ENCODE results near the gene MARCO.
"Not testable (repeated sequence)": the region's sequence is repeated elsewhere in the genome, so short reads cannot be mapped to it uniquely, and the experiment has no call there.

MARCO gene

DNA sequence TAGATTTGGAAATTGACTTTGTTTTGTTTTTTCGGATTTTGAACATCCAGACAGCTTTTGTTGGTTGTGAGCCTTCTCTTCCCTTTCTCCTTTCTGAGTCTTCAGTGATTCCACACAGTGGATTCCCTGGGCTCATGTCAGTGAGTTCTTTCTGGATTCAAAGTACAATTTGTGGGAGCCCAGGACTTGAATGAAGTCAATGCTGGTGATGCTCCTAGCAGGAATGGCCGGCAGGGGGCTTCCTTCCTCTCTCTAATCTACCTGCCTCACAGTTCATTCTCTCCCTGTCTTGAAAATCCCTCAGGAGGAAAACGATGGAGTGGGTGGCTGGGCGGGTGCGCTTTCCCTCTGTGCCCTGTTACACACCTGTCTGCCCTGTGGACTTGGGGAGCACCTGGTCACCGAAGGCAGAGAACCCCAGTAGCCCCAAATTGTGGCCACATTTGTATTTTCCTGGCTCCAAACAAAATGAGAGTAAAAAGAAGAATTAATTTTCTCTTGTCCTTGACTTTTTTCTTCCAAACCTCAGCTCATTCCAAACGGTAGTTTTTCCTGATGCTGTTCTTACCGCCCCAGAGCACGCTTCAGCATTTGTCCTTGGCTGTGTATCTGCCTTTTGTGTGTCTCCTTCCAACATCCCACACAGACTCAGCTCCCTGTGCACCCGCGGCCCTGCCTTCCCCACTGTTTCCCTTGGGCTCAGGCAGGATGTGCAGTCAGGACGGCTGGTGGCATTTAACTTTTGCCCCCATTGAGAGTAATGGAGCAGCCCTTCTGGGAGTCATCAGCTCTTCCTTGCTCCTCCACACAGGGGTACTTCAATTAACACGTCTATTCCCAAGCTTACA lies 86.6 kb downstream of the MARCO start:
- no peaks in the 10 kb centered on the region for H3K9me3 ChIP-seq (ENCODE audit: insufficient read depth, low read length)
- no peak overlapping the region for H3K9ac ChIP-seq (ENCODE audit: low read length)
- no peaks in the 10 kb centered on the region for H3K4me1 ChIP-seq (ENCODE audit: low read length)
- no peak overlapping the region for H3K4me3 ChIP-seq (ENCODE audit: low read length)
- no peaks in the 10 kb centered on the region for H3K79me2 ChIP-seq (ENCODE audit: low read length)
- H3K27ac ChIP-seq (ENCODE audit: low read length), result no peak overlapping the region
- H3K4me2 ChIP-seq (ENCODE audit: low read length), result no peak overlapping the region
- no peak for TF ChIP-seq EZH2phosphoT487 (IDR thresholded peaks at IDR 0.05; ENCODE audit: low read depth)
- TF ChIP-seq, protein P1, sequence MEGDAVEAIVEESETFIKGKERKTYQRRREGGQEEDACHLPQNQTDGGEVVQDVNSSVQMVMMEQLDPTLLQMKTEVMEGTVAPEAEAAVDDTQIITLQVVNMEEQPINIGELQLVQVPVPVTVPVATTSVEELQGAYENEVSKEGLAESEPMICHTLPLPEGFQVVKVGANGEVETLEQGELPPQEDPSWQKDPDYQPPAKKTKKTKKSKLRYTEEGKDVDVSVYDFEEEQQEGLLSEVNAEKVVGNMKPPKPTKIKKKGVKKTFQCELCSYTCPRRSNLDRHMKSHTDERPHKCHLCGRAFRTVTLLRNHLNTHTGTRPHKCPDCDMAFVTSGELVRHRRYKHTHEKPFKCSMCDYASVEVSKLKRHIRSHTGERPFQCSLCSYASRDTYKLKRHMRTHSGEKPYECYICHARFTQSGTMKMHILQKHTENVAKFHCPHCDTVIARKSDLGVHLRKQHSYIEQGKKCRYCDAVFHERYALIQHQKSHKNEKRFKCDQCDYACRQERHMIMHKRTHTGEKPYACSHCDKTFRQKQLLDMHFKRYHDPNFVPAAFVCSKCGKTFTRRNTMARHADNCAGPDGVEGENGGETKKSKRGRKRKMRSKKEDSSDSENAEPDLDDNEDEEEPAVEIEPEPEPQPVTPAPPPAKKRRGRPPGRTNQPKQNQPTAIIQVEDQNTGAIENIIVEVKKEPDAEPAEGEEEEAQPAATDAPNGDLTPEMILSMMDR (IDR thresholded peaks at IDR 0.05; ENCODE audit: low read depth, low read length), result peak; percentile 55
- H3K27me3 ChIP-seq (ENCODE audit: low read depth, low read length), result peaks cover 10% of the 10 kb centered on the region; the same call in 1 of the 2 replicates
- no peaks in the 10 kb centered on the region for H3K36me3 ChIP-seq (replicated peaks; ENCODE audit: low read depth, low read length)
- H2AFZ ChIP-seq (ENCODE audit: low read depth, low read length), result no peak overlapping the region
- H4K20me1 ChIP-seq (ENCODE audit: insufficient read depth, low read length), result no peaks in the 10 kb centered on the region

- Histone ChIP-seq H3K4me1 (ENCODE audit: low read length) (no peaks in the 10 kb centered on the region), H2AFZ (ENCODE audit: low read depth, low read length) (no peak overlapping the region), H3K79me2 (ENCODE audit: low read length) (no peaks in the 10 kb centered on the region), H3K27me3 (ENCODE audit: low read depth, low read length) (0 out of 2 replicates have a peak, but pooled peaks cover 5% of the 10 kb centered on the region), H3K27ac (ENCODE audit: low read length) (no peak overlapping the region), H3K9me3 (ENCODE audit: insufficient read depth, low read length) (no peaks in the 10 kb centered on the region), H3K4me2 (ENCODE audit: low read length) (no peak overlapping the region), H3K4me3 (ENCODE audit: low read length) (no peak overlapping the region), H4K20me1 (ENCODE audit: insufficient read depth, low read length) (no peaks in the 10 kb centered on the region), H3K9ac (ENCODE audit: low read length) (no peak overlapping the region), H3K36me3 (replicated peaks; ENCODE audit: low read depth, low read length) (no peaks in the 10 kb centered on the region)
- TF ChIP-seq, protein P1 (IDR thresholded peaks at IDR 0.05; ENCODE audit: low read depth, low read length), result no peak
- no peak for TF ChIP-seq EZH2phosphoT487 (IDR thresholded peaks at IDR 0.05; ENCODE audit: low read depth)
These were observed 87.3 kb downstream of the MARCO start for GRCh38 chr2:119029297-119029696.

DNA sequence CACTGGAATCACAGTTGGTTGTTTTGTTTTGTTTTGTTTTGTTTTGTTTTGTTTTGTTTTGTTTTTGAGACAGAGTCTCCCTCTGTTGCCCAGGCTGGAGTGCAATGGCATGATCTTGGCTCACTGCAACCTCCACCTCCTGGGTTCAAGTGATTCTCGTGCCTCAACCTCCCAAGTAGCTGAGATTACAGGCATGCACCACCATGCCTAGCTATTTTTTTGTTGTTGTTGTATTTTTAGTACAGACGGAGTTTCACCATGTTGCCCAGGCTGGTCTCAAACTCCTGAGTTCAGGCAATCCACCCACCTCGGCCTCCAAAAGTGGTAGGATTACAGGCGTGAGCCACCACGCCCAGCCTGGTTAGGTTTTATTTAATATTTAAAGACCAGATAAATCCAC lies 95.9 kb downstream of the MARCO start:
- not testable (repeated sequence) for H3K4me2 ChIP-seq (ENCODE audit: low read length); H2AFZ ChIP-seq (ENCODE audit: low read depth, low read length); H3K9me3 ChIP-seq (ENCODE audit: insufficient read depth, low read length); H3K9ac ChIP-seq (ENCODE audit: low read length); H3K79me2 ChIP-seq (ENCODE audit: low read length); H3K27ac ChIP-seq (ENCODE audit: low read length); H3K4me3 ChIP-seq (ENCODE audit: low read length); H4K20me1 ChIP-seq (ENCODE audit: insufficient read depth, low read length); H3K4me1 ChIP-seq (ENCODE audit: low read length); H3K36me3 ChIP-seq (replicated peaks; ENCODE audit: low read depth, low read length)
- H3K27me3 ChIP-seq (ENCODE audit: low read depth, low read length), result peaks cover 22% of the 10 kb centered on the region

DNA sequence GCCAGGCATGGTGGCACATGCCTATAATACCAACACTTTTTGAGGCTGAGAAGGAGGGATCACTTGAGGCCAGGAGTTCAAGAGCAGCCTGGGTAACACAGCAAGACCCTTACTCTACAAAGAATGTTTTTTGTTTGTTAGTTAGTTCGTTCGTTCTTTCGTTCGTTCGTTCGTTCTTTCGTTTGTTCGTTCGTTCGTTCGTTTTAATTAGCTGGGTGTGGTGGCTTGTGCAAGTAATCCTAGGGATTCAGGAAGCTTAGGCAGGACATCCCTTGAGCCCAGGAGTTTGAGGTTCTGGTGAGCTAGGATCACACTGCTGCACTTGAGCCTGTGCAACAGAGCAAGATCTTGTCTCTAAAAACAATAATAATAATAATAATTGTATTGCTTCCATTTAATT lies 98.7 kb downstream of the MARCO start:
- no peaks in the 10 kb centered on the region for H3K79me2 ChIP-seq (ENCODE audit: low read length)
- no peak overlapping the region for H3K27ac ChIP-seq (ENCODE audit: low read length)
- no peaks in the 10 kb centered on the region for H3K36me3 ChIP-seq (replicated peaks; ENCODE audit: low read depth, low read length)
- H3K9me3 ChIP-seq (ENCODE audit: insufficient read depth, low read length), result no peaks in the 10 kb centered on the region
- no peak overlapping the region for H2AFZ ChIP-seq (ENCODE audit: low read depth, low read length)
- no peak for TF ChIP-seq EZH2phosphoT487 (IDR thresholded peaks at IDR 0.05; ENCODE audit: low read depth)
- TF ChIP-seq, protein P1 (IDR thresholded peaks at IDR 0.05; ENCODE audit: low read depth, low read length), result no peak
- no peaks in the 10 kb centered on the region for H3K4me1 ChIP-seq (ENCODE audit: low read length)
- no peaks in the 10 kb centered on the region for H4K20me1 ChIP-seq (ENCODE audit: insufficient read depth, low read length)
- H3K9ac ChIP-seq (ENCODE audit: low read length), result no peak overlapping the region
- H3K27me3 ChIP-seq (ENCODE audit: low read depth, low read length), result peaks cover 18% of the 10 kb centered on the region; the same call in 1 of the 2 replicates
- no peak overlapping the region for H3K4me3 ChIP-seq (ENCODE audit: low read length)
- H3K4me2 ChIP-seq (ENCODE audit: low read length), result no peak overlapping the region

Measured in OCI-LY3 (cell line).